HCT116 (cell line): ENCODE measurements around the gene OR5K2.

Source experiments
- ATF3 ChIP-seq: IDR thresholded peaks from 2 replicates; pipeline ENCODE4 v1.6.1; 2012
- JUND ChIP-seq: IDR thresholded peaks from 2 replicates; pipeline ENCODE4 v1.6.1; 2012
- POLR2A ChIP-seq: IDR thresholded peaks from 2 replicates; pipeline ENCODE4 v1.7.0; 2011; ENCODE audit warnings: borderline replicate concordance; ENCODE audit not compliant: insufficient read depth, insufficient read length; ENCODE audit errors: extremely low read depth
- POLR2AphosphoS5 ChIP-seq: IDR thresholded peaks from 2 replicates; pipeline ENCODE4 v1.6.1; 2011; ENCODE audit warnings: mild to moderate bottlenecking, low read depth, low read length, moderate library complexity
- ZFX ChIP-seq: fragments of 450-650 bp; IDR thresholded peaks from 2 replicates; pipeline ENCODE4 v1.6.1; 2017
- TF ChIP-seq, protein P1 (sequence below), 3 experiments: fragments of 200-600 bp in 1 of 3; sonication (generic) in 1 of 3; IDR thresholded peaks in 2 of 3; conservative IDR thresholded peaks in 1 of 3; 2 replicates each; pipeline ENCODE4 v1.5.1; 2012 to 2017; ENCODE audit warnings: low read depth in 2 of 3, low read length in 2 of 3, antibody characterized with exemption in 1 of 3, borderline replicate concordance in 1 of 3, control low read depth in 1 of 3, mild to moderate bottlenecking in 1 of 3, mixed read lengths in 1 of 3, mixed run types in 1 of 3, moderate library complexity in 1 of 3; ENCODE audit not compliant: insufficient read depth in 1 of 3

GRCh38 chr3:98504539-98504938 lies 7.1 kb downstream of the OR5K2 start:
- no peak for TF ChIP-seq POLR2AphosphoS5
- no peak for TF ChIP-seq ATF3
- no peak for TF ChIP-seq POLR2A
- TF ChIP-seq, protein P1, sequence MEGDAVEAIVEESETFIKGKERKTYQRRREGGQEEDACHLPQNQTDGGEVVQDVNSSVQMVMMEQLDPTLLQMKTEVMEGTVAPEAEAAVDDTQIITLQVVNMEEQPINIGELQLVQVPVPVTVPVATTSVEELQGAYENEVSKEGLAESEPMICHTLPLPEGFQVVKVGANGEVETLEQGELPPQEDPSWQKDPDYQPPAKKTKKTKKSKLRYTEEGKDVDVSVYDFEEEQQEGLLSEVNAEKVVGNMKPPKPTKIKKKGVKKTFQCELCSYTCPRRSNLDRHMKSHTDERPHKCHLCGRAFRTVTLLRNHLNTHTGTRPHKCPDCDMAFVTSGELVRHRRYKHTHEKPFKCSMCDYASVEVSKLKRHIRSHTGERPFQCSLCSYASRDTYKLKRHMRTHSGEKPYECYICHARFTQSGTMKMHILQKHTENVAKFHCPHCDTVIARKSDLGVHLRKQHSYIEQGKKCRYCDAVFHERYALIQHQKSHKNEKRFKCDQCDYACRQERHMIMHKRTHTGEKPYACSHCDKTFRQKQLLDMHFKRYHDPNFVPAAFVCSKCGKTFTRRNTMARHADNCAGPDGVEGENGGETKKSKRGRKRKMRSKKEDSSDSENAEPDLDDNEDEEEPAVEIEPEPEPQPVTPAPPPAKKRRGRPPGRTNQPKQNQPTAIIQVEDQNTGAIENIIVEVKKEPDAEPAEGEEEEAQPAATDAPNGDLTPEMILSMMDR (IDR thresholded peaks at IDR 0.05 in 2 of 3, conservative IDR thresholded peaks at IDR 0.05 in 1 of 3; ENCODE audit: borderline replicate concordance in 1 of 3, insufficient read depth in 1 of 3, low read depth in 2 of 3, low read length in 2 of 3): no peak
- no peak for TF ChIP-seq JUND
- TF ChIP-seq ZFX: no peak
